OCI-LY1 (cell line): ENCODE results near the gene PDE11A.

Experiments
- H2AFZ ChIP-seq: fragments of 200-600 bp; sonication (generic), shearing (Covaris generic); 2 replicates; pipeline ENCODE4 v1.6.0; 2014; ENCODE audit warnings: antibody characterized with exemption, mild to moderate bottlenecking, low read length
- H3F3A ChIP-seq: fragments of 200-600 bp; sonication (generic), shearing (Covaris generic); 2 replicates; pipeline ENCODE4 v1.6.0; 2014; ENCODE audit warnings: mild to moderate bottlenecking, antibody characterized with exemption, low read length, moderate library complexity; ENCODE audit not compliant: insufficient read depth
- H3K27ac ChIP-seq: fragments of 200-600 bp; sonication (generic); 2 replicates; pipeline ENCODE4 v1.5.1; 2014; ENCODE audit warnings: low read length, mixed run types, mild to moderate bottlenecking, low read depth; ENCODE audit not compliant: poor library complexity, severe bottlenecking
- H3K27me3 ChIP-seq: fragments of 200-600 bp; sonication (generic); 2 replicates; pipeline ENCODE4 v1.6.0; 2014; ENCODE audit warnings: antibody characterized with exemption, mild to moderate bottlenecking, low read length, moderate library complexity; ENCODE audit not compliant: insufficient read depth
- H3K36me3 ChIP-seq: fragments of 200-600 bp; sonication (generic); 2 replicates; pipeline ENCODE4 v1.6.1; 2014; ENCODE audit warnings: mild to moderate bottlenecking, antibody characterized with exemption, low read length, moderate library complexity, mixed read lengths; ENCODE audit not compliant: insufficient read depth
- H3K4me1 ChIP-seq: fragments of 200-600 bp; sonication (generic); 2 replicates; pipeline ENCODE4 v1.5.1; 2014; ENCODE audit warnings: mild to moderate bottlenecking, low read length, moderate library complexity; ENCODE audit not compliant: insufficient read depth, severe bottlenecking
- H3K4me2 ChIP-seq: fragments of 200-600 bp; sonication (generic), shearing (Covaris generic); 2 replicates; pipeline ENCODE4 v1.6.1; 2014; ENCODE audit warnings: low read length
- H3K4me3 ChIP-seq: fragments of 200-600 bp; sonication (generic); 2 replicates; pipeline ENCODE4 v1.5.1; 2014; ENCODE audit warnings: low read length, low read depth, mild to moderate bottlenecking, mixed read lengths; ENCODE audit not compliant: poor library complexity, severe bottlenecking
- H3K79me2 ChIP-seq: fragments of 200-600 bp; shearing (Covaris generic); 2 replicates; pipeline ENCODE4 v1.6.1; 2016; ENCODE audit warnings: mixed run types, low read length, mixed read lengths; ENCODE audit not compliant: insufficient read depth
- H3K9ac ChIP-seq: fragments of 200-600 bp; sonication (generic), shearing (Covaris generic); 2 replicates; pipeline ENCODE4 v1.6.1; 2014; ENCODE audit warnings: mild to moderate bottlenecking, low read length, mixed read lengths
- H3K9me2 ChIP-seq: fragments of 200-600 bp; sonication (generic), shearing (Covaris generic); 2 replicates; pipeline ENCODE4 v1.6.1; 2014; ENCODE audit warnings: low read depth, mild to moderate bottlenecking, low read length, mixed read lengths
- H3K9me3 ChIP-seq: fragments of 200-600 bp; shearing (Covaris generic); 2 replicates; pipeline ENCODE4 v1.6.1; 2014; ENCODE audit warnings: low read length, mixed read lengths
- H4K20me1 ChIP-seq: fragments of 200-600 bp; sonication (generic), shearing (Covaris generic); 2 replicates; pipeline ENCODE4 v1.6.0; 2016; ENCODE audit warnings: mild to moderate bottlenecking, low read length; ENCODE audit not compliant: insufficient read depth
- EZH2 ChIP-seq: fragments of 200-600 bp; sonication (generic), shearing (Covaris generic); IDR thresholded peaks from 2 replicates; pipeline ENCODE4 v1.8.0; 2017; ENCODE audit warnings: borderline replicate concordance, mixed run types, mild to moderate bottlenecking, antibody characterized with exemption, low read length, moderate library complexity, mixed read lengths
- TF ChIP-seq, protein P1 (sequence below): fragments of 200-600 bp; sonication (generic), shearing (Covaris generic); IDR thresholded peaks from 2 replicates; pipeline ENCODE4 v1.5.1; 2017; ENCODE audit warnings: mild to moderate bottlenecking, antibody characterized with exemption, low read length, moderate library complexity, mixed read lengths

Gene PDE11A

DNA sequence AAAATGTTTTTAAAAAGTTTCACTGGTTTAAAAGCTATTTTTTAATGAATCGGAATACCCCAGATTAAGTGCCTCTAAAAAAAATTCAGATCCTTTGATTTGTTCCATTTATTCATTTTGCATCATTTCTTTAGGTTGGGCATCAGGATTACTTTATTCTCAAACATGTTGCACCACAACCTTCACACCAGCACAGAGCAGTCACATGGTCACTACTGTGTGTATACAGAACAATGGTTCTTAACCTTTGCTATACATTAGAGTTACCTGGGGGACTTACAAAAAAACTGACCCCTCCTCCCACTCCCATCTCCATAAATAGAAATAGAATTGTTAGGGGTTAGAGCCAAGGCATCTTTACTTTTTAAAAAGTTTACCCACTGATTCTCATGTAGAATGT is 461.8 kb downstream of the PDE11A start:
- no peaks in the 10 kb centered on the region for H3F3A ChIP-seq
- H3K4me2 ChIP-seq: no peak overlapping the region
- TF ChIP-seq EZH2: no peak
- TF ChIP-seq, protein P1, sequence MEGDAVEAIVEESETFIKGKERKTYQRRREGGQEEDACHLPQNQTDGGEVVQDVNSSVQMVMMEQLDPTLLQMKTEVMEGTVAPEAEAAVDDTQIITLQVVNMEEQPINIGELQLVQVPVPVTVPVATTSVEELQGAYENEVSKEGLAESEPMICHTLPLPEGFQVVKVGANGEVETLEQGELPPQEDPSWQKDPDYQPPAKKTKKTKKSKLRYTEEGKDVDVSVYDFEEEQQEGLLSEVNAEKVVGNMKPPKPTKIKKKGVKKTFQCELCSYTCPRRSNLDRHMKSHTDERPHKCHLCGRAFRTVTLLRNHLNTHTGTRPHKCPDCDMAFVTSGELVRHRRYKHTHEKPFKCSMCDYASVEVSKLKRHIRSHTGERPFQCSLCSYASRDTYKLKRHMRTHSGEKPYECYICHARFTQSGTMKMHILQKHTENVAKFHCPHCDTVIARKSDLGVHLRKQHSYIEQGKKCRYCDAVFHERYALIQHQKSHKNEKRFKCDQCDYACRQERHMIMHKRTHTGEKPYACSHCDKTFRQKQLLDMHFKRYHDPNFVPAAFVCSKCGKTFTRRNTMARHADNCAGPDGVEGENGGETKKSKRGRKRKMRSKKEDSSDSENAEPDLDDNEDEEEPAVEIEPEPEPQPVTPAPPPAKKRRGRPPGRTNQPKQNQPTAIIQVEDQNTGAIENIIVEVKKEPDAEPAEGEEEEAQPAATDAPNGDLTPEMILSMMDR: no peak
- no peaks in the 10 kb centered on the region for H3K9me2 ChIP-seq
- H3K27me3 ChIP-seq: no peaks in the 10 kb centered on the region
- peaks cover 14% of the 10 kb centered on the region for H3K9me3 ChIP-seq
- no peak overlapping the region for H2AFZ ChIP-seq
- H3K27ac ChIP-seq: no peak overlapping the region
- H3K9ac ChIP-seq: no peak overlapping the region
- H3K4me3 ChIP-seq: no peak overlapping the region
- no peaks in the 10 kb centered on the region for H3K79me2 ChIP-seq
- no peaks in the 10 kb centered on the region for H3K4me1 ChIP-seq
- no peaks in the 10 kb centered on the region for H4K20me1 ChIP-seq
- H3K36me3 ChIP-seq: no peaks in the 10 kb centered on the region

DNA sequence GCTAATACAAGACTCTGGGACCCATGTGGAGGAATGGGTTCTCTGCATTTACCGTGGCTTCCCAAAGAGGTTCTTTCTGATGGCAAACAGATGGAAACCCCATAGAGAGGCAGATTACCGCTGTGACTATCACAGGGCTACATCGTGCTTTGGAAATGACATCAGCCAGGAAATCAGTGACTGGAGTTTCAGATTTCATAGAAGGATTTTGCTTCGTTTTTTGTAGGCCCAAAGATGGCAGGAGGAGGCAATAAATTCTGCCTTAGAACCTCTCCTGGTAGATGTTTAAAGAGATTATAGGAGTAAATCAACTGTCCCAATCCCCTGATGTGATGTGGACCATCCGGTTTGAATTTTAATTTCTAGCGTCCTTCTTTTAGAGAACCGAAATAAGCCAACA is 465.9 kb downstream of the PDE11A start:
- no peaks in the 10 kb centered on the region for H3K27me3 ChIP-seq
- no peak overlapping the region for H3K4me3 ChIP-seq
- H3K4me2 ChIP-seq: no peak overlapping the region
- H3K9me2 ChIP-seq: no peaks in the 10 kb centered on the region
- H3K9me3 ChIP-seq: peaks cover 12% of the 10 kb centered on the region
- H3K79me2 ChIP-seq: no peaks in the 10 kb centered on the region
- TF ChIP-seq, protein P1: no peak
- TF ChIP-seq EZH2: no peak
- H3F3A ChIP-seq: no peaks in the 10 kb centered on the region
- no peaks in the 10 kb centered on the region for H3K36me3 ChIP-seq
- no peak overlapping the region for H3K27ac ChIP-seq
- peaks cover 9% of the 10 kb centered on the region for H3K4me1 ChIP-seq
- no peak overlapping the region for H2AFZ ChIP-seq
- H3K9ac ChIP-seq: no peak overlapping the region
- H4K20me1 ChIP-seq: no peaks in the 10 kb centered on the region

DNA sequence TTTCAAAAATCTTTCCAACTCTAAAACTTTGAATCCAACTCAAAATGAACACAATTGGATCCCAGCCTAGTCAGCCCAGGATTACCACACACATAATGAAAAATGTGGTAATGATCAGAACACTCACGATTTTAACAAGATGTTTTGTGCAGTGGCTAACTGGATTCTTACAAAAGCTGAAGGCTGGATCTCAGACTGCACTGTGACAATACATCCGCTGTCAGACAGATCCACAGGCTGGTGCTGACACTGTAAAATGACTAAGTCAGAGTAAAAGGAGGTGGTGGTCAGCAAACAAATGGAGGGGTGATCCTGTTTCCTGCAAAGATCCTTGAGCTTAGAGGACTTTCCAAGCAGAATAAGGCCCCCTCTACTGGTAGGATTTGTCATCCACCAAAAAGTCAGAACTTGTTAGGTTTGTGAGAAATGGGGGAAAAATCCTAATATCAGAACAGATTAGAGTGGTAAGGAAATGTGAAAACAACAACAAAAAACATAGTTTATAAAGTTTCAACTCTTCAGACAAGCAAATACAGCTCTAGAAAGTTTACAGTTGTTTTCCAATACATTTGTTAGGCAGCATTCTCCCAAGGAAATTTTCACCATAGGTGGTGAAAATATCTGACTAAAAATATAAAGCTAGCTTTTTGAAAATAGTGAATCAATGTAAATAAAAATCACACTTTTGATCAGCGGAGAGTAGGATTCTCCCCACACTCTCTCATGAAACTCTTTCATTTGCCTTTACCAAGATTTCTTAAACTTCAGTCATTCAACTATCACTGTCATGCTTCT is 468.1 kb downstream of the PDE11A start:
- H4K20me1 ChIP-seq: no peaks in the 10 kb centered on the region

More for the DNA sequence above, 468.1 kb downstream of the PDE11A start:
- Histone ChIP-seq H2AFZ (no peak overlapping the region), H3K27ac (no peak overlapping the region), H3K36me3 (no peaks in the 10 kb centered on the region), H3F3A (no peaks in the 10 kb centered on the region), H3K4me2 (no peak overlapping the region), H3K9me3 (peaks cover 5% of the 10 kb centered on the region; the same call in 1 of the 2 replicates), H3K9me2 (no peaks in the 10 kb centered on the region), H3K4me3 (no peak overlapping the region), H3K4me1 (peaks cover 9% of the 10 kb centered on the region), H3K79me2 (no peaks in the 10 kb centered on the region), H3K27me3 (no peaks in the 10 kb centered on the region), H3K9ac (no peak overlapping the region)
- TF ChIP-seq, protein P1: peak; percentile 70
- TF ChIP-seq EZH2: no peak
